ENCODE data around the gene FOXS1. TPM values are rescaled to one million over a fixed set of nuclear protein-coding genes. Genes with fewer than 3 reads are reported as not detected.

Gene FOXS1
- total and polyA plus RNA-seq, 2 experiments from 2014 or later: 0.26 TPM; not detected in 1

GRCh38 chr20:31829731-31830130 is 15.7 kb downstream of the FOXS1 start:
- peaks cover 12% of the 10 kb centered on the region for H3K9me3 Mint-ChIP-seq
- no peak for TF ChIP-seq ETS1 (IDR thresholded peaks at IDR 0.05)
- no peak for TF ChIP-seq EZH2 (IDR thresholded peaks at IDR 0.05; ENCODE audit: low read depth, unreplicated experiment)
- TF ChIP-seq NANOG (IDR thresholded peaks at IDR 0.05; ENCODE audit: borderline replicate concordance): no peak
- TF ChIP-seq CREB1 (CRISPR knock-in tag; IDR thresholded peaks at IDR 0.05; ENCODE audit: low read depth): no peak
- TF ChIP-seq ZNF114 (CRISPR knock-in tag; IDR thresholded peaks at IDR 0.05): no peak
- no peak for TF ChIP-seq CTCF (conservative IDR thresholded peaks at IDR 0.05; ENCODE audit: low read depth in 2 of 2)
- TF ChIP-seq POLR2AphosphoS5 (IDR thresholded peaks at IDR 0.05; ENCODE audit: low read depth): no peak
- TF ChIP-seq STAT1 (IDR thresholded peaks at IDR 0.05; ENCODE audit: unreplicated experiment): no peak
- no peak for TF ChIP-seq ZNF331 (CRISPR knock-in tag; IDR thresholded peaks at IDR 0.05; ENCODE audit: low read depth)
- TF ChIP-seq ZNF462 (CRISPR knock-in tag; IDR thresholded peaks at IDR 0.05): no peak
- no peak for TF ChIP-seq JUNB (IDR thresholded peaks at IDR 0.05; ENCODE audit: unreplicated experiment)
- no peak for TF ChIP-seq EZH2phosphoT487 (IDR thresholded peaks at IDR 0.05; ENCODE audit: unreplicated experiment)
- TF ChIP-seq REST (IDR thresholded peaks at IDR 0.05; ENCODE audit: unreplicated experiment): no peak
- H3K27ac Mint-ChIP-seq: no peak overlapping the region
- H3K27me3 Mint-ChIP-seq (ENCODE audit: insufficient read depth, low read depth, poor library complexity): peaks cover 12% of the 10 kb centered on the region
- no peaks in the 10 kb centered on the region; the same call in 2 of the 3 replicates for H3K36me3 Mint-ChIP-seq (ENCODE audit: low read depth)
- 0 out of 2 replicates have a peak, but pooled peaks cover 5% of the 10 kb centered on the region for H3F3A ChIP-seq (replicated peaks; ENCODE audit: low read depth)
- H3K4me1 Mint-ChIP-seq: no peaks in the 10 kb centered on the region
- H3K4me2 ChIP-seq: no peak overlapping the region
- no peaks in the 10 kb centered on the region; the same call in 1 of the 2 replicates for H3K4me1 ChIP-seq (ENCODE audit: insufficient read depth)
- H3K79me2 ChIP-seq (replicated peaks; ENCODE audit: insufficient read depth): no peaks in the 10 kb centered on the region
- H2AFZ ChIP-seq: no peak overlapping the region
- DNase-seq (ENCODE audit: low spot score) (no peak), ATAC-seq (no peak)
- no peaks in the 10 kb centered on the region; the same call in 1 of the 2 replicates for H3K9me2 ChIP-seq (ENCODE audit: insufficient read depth)
- no peak overlapping the region for H3K4me3 Mint-ChIP-seq
- no peaks in the 10 kb centered on the region for H3K27me3 ChIP-seq (ENCODE audit: insufficient read depth)
- H3K27ac ChIP-seq (ENCODE audit: low read depth): no peak overlapping the region
- no peaks in the 10 kb centered on the region for H4K20me1 ChIP-seq (replicated peaks; ENCODE audit: insufficient read depth)
- no peaks in the 10 kb centered on the region for H3K36me3 ChIP-seq (ENCODE audit: insufficient read depth)
- H3K4me3 ChIP-seq: no peak overlapping the region
